Esophagus muscularis mucosa (tissue), 4 donors: ENCODE results near the gene MAGI2. TPM values are rescaled to one million over a fixed set of nuclear protein-coding genes. Genes with fewer than 3 reads are reported as not detected.

Experiments
- DNase-seq: peaks from one replicate; pipeline ENCODE4 v3.0.0-alpha.2; 2017; ENCODE audit errors: extremely low spot score
- H3K27ac ChIP-seq, 4 donors: fragments of 200-600 bp; sonication (generic); replicated peaks in 1 of 4; 1 replicate in 3 of 4; 2 replicates in 1 of 4; pipeline ENCODE4 v1.5.1; 2016 to 2019; ENCODE audit warnings: mild to moderate bottlenecking in 1 of 4
- H3K27me3 ChIP-seq, 4 donors: fragments of 200-600 bp; sonication (generic); one replicate each; pipeline versions ENCODE4 v1.5.1 to v1.6.0; 2016 to 2019
- H3K36me3 ChIP-seq, 4 donors: fragments of 200-600 bp; sonication (generic); one replicate each; pipeline ENCODE4 v1.5.1; 2016 to 2019
- H3K4me1 ChIP-seq, 4 donors: fragments of 200-600 bp; sonication (generic); one replicate each; pipeline ENCODE4 v1.5.1; 2016 to 2019
- H3K4me3 ChIP-seq, 4 donors: fragments of 200-600 bp; sonication (generic); 1 replicate in 2 of 4; 2 replicates in 2 of 4; pipeline ENCODE4 v1.5.1; 2016 to 2019; ENCODE audit warnings: mild to moderate bottlenecking in 4 of 4, moderate library complexity in 1 of 4
- H3K9me3 ChIP-seq, 4 donors: fragments of 200-600 bp; sonication (generic); 1 replicate in 3 of 4; 2 replicates in 1 of 4; pipeline ENCODE4 v1.5.1; 2016 to 2019
- EP300 ChIP-seq: sonication (generic); formaldehyde crosslinking; IDR thresholded peaks from one replicate; pipeline ENCODE4 v1.6.1; 2017; ENCODE audit warnings: antibody characterized with exemption
- POLR2A ChIP-seq: fragments of 450-650 bp; IDR thresholded peaks from one replicate; pipeline ENCODE4 v1.6.1; 2017; ENCODE audit warnings: antibody characterized with exemption, moderate library complexity, mild to moderate bottlenecking, low read depth
- POLR2AphosphoS5 ChIP-seq, 2 donors: sonication (generic); formaldehyde crosslinking; IDR thresholded peaks; one replicate each; pipeline ENCODE4 v1.6.1; 2017; ENCODE audit warnings: antibody characterized with exemption in 2 of 2
- whole genome bisulfite sequencing: methylation state at CpG from one replicate; pipeline ENCODE4 v1.1.5; 2018; 5-methylcytosine and 5-hydroxymethylcytosine counted together
- intact Hi-C: fragments of 100-400 bp; cut with DNase I; formaldehyde crosslinking; loops from one replicate; pipeline ENCODE4 v1.15.1; 2023
- total RNA-seq, 4 donors: library from RNA; depleted of rRNA; stranded (reverse); fragments of >200 nt; gene quantifications; one replicate each; pipeline versions ENCODE4 v1.1.0 to v1.2.1, GENCODE V29; 2016
- TF ChIP-seq, protein P1 (sequence below), 3 experiments: fragments of 200-600 bp in 2 of 3; fragments of 450-650 bp in 1 of 3; sonication (generic) in 2 of 3; IDR thresholded peaks; one replicate each; pipeline ENCODE4 v1.5.1; 2017 to 2019; ENCODE audit warnings: antibody characterized with exemption in 3 of 3, mild to moderate bottlenecking in 2 of 3, moderate library complexity in 1 of 3

Gene MAGI2
- total RNA-seq, 4 donors from 2014 or later = 14.4 to 22.3 (median 21.2) TPM

DNA sequence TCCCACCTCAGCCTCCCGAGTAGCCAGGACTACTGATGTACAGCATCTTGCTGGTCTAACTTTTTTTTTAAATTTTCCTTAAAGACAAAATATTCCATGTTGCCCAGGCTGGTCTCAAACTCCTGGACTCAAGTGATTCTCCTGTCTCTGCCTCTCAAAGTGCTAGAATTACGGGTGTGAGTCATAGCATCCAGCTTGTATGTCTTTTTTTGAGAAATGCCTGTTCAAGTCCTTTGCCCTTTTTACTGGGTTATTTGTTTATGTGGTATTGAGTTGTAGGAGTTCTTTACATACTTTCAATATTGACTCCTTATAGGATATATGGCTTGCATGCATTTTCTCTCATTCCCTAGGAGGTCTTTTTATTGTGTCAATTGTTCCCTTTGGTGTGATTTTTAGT, 486.4 kb downstream of the MAGI2 start:
- Histone ChIP-seq H3K4me3 (no peak overlapping the region), H3K27ac (no peak overlapping the region), H3K9me3 (no peaks in the 10 kb centered on the region), H3K27me3 (no peaks in the 10 kb centered on the region), H3K36me3 (no peaks in the 10 kb centered on the region), H3K4me1 (no peaks in the 10 kb centered on the region)
- DNase-seq = no peak
- TF ChIP-seq EP300 = no peak
- TF ChIP-seq, protein P1, sequence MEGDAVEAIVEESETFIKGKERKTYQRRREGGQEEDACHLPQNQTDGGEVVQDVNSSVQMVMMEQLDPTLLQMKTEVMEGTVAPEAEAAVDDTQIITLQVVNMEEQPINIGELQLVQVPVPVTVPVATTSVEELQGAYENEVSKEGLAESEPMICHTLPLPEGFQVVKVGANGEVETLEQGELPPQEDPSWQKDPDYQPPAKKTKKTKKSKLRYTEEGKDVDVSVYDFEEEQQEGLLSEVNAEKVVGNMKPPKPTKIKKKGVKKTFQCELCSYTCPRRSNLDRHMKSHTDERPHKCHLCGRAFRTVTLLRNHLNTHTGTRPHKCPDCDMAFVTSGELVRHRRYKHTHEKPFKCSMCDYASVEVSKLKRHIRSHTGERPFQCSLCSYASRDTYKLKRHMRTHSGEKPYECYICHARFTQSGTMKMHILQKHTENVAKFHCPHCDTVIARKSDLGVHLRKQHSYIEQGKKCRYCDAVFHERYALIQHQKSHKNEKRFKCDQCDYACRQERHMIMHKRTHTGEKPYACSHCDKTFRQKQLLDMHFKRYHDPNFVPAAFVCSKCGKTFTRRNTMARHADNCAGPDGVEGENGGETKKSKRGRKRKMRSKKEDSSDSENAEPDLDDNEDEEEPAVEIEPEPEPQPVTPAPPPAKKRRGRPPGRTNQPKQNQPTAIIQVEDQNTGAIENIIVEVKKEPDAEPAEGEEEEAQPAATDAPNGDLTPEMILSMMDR (IDR thresholded peaks at IDR 0.05) = no peak
- TF ChIP-seq POLR2A = no peak
- intact Hi-C loops = no loop called here
- WGBS = 94% methylated on average over 2 of the region's 2 CpGs

DNA sequence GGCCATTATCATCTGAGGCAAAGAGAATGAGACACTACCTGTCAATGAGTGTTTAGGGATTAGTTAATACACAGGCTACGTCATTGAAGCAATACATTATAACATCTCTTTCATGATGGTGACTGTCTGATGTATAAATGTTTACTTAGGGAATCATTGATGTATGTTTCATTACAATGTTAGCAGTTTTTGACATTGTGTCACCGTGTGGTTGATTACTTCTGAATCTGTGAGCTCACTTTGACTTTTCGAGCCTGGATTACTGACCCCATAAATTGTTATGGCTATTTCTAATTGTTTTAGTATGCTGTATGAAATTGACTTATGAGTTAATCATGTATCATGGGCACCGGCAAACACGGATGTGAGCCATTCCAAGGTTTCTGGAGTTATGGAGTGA, 494.0 kb downstream of the MAGI2 start:
- no peak overlapping the region for H3K4me3 ChIP-seq
- H3K4me1 ChIP-seq = no peaks in the 10 kb centered on the region
- DNase-seq = no peak
- no peaks in the 10 kb centered on the region for H3K36me3 ChIP-seq
- no peak overlapping the region for H3K27ac ChIP-seq
- 76% methylated on average over 5 of the region's 5 CpGs for WGBS
- TF ChIP-seq, protein P1 (IDR thresholded peaks at IDR 0.05) = no peak
- no peak for TF ChIP-seq POLR2A
- TF ChIP-seq POLR2AphosphoS5 (IDR thresholded peaks at IDR 0.05) = no peak
- TF ChIP-seq EP300 = no peak
- intact Hi-C loops = no loop called here
- H3K27me3 ChIP-seq = no peaks in the 10 kb centered on the region
- no peaks in the 10 kb centered on the region for H3K9me3 ChIP-seq

DNA sequence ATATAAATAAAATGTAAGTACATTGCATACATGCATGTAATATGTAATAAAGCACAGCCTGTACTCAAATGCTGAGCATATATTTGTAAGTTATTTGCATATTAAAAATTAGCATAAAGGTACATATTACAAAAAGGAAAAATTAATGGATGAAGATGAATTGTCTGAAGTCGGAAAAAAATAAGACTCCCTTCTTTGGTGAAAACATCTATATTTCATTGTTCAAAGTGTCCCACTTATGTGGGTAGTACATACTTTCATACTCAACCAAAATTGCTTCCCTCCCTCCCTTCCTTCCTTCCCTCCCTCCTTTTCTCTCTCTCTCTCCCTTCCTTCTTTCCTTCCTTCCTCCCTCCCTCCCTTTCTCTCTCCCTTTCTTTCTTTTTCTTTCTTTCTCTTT, 498.1 kb downstream of the MAGI2 start:
- H3K27me3 ChIP-seq = no peaks in the 10 kb centered on the region
- no peak overlapping the region for H3K4me3 ChIP-seq
- no peaks in the 10 kb centered on the region for H3K4me1 ChIP-seq
- intact Hi-C loops = no loop called here
- H3K36me3 ChIP-seq = no peaks in the 10 kb centered on the region
- no peak for TF ChIP-seq POLR2AphosphoS5 (IDR thresholded peaks at IDR 0.05)
- TF ChIP-seq, protein P1 (IDR thresholded peaks at IDR 0.05) = no peak
- TF ChIP-seq POLR2A = no peak
- no peak for TF ChIP-seq EP300
- no peaks in the 10 kb centered on the region for H3K9me3 ChIP-seq
- WGBS = 94% methylated on average over 1 of the region's 1 CpG
- no peak for DNase-seq
- no peak overlapping the region for H3K27ac ChIP-seq

DNA sequence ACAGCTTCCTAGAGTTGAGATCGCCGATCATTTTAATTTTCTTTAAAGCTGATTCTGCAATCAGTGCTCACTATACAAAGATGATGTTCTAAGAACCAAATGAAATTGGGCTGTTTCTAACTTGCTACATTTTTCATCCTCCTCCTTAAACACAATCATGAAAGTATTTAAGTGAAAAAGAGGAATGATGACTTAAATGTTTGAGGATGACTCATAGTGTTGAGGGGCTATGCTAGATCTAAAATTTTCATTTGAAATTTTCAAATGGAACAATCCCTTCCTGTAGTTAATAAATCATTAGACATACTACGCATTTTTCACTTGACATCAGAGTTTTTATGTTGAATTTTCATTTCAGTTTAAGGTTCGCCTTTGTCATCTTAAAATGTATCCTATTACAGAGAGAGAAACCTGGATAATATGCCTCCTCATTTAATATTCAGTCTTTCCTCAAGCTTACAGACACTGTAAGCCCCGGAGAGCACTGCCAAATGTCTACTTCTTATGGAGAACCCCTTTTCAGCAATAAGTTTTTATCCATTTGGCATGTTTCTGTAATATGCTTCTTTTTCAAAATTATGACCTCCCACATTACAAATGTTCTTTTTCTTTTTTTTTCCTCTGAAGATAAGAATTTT, 499.6 kb downstream of the MAGI2 start:
- intact Hi-C loops = no loop called here

More for the DNA sequence above, 499.6 kb downstream of the MAGI2 start:
- H3K27ac ChIP-seq = no peak overlapping the region
- no peak for DNase-seq
- no peaks in the 10 kb centered on the region for H3K4me1 ChIP-seq
- TF ChIP-seq, protein P1 (IDR thresholded peaks at IDR 0.05) = no peak
- TF ChIP-seq EP300 (no peak), POLR2AphosphoS5 (IDR thresholded peaks at IDR 0.05) (no peak), POLR2A (no peak)
- no peak overlapping the region for H3K4me3 ChIP-seq
- H3K9me3 ChIP-seq = no peaks in the 10 kb centered on the region
- no peaks in the 10 kb centered on the region for H3K27me3 ChIP-seq
- WGBS = 73% methylated on average over 5 of the region's 5 CpGs
- H3K36me3 ChIP-seq = no peaks in the 10 kb centered on the region
